HCT116 (cell line): Measurements from ENCODE around the gene MYO1F.

Source experiments
- ATF3 ChIP-seq: IDR thresholded peaks from 2 replicates; pipeline ENCODE4 v1.6.1; 2012
- CEBPB ChIP-seq: IDR thresholded peaks from 2 replicates; pipeline ENCODE4 v1.6.1; 2012; ENCODE audit warnings: low read depth
- CTCF ChIP-seq, 3 experiments: fragments of 200-600 bp in 1 of 3; sonication (generic) in 1 of 3; IDR thresholded peaks in 2 of 3; conservative IDR thresholded peaks in 1 of 3; 2 replicates each; pipeline ENCODE4 v1.5.1; 2012 to 2017; ENCODE audit warnings: low read depth in 2 of 3, low read length in 2 of 3, antibody characterized with exemption in 1 of 3, borderline replicate concordance in 1 of 3, control low read depth in 1 of 3, mild to moderate bottlenecking in 1 of 3, mixed read lengths in 1 of 3, mixed run types in 1 of 3, moderate library complexity in 1 of 3; ENCODE audit not compliant: insufficient read depth in 1 of 3
- EGR1 ChIP-seq: IDR thresholded peaks from 2 replicates; pipeline ENCODE4 v1.6.1; 2012; ENCODE audit warnings: low read depth
- ELF1 ChIP-seq: IDR thresholded peaks from 2 replicates; pipeline ENCODE4 v1.6.1; 2012; ENCODE audit warnings: low read depth, borderline replicate concordance
- EZH2 ChIP-seq: fragments of 200-600 bp; sonication (generic); IDR thresholded peaks from 2 replicates; pipeline ENCODE4 v1.6.1; 2017; ENCODE audit warnings: antibody characterized with exemption, mixed run types
- EZH2phosphoT487 ChIP-seq: fragments of 200-600 bp; IDR thresholded peaks from 2 replicates; pipeline ENCODE4 v1.6.1; 2018; ENCODE audit warnings: antibody characterized with exemption, borderline replicate concordance
- MAX ChIP-seq: IDR thresholded peaks from 2 replicates; pipeline ENCODE4 v1.6.1; 2012
- POLR2A ChIP-seq: IDR thresholded peaks from 2 replicates; pipeline ENCODE4 v1.7.0; 2011; ENCODE audit warnings: borderline replicate concordance; ENCODE audit not compliant: insufficient read depth, insufficient read length; ENCODE audit errors: extremely low read depth
- RAD21 ChIP-seq: IDR thresholded peaks from 2 replicates; pipeline ENCODE4 v1.6.1; 2012; ENCODE audit warnings: low read depth, mild to moderate bottlenecking
- REST ChIP-seq: IDR thresholded peaks from 2 replicates; pipeline ENCODE4 v1.6.1; 2012; ENCODE audit warnings: low read depth
- SIN3A ChIP-seq: IDR thresholded peaks from 2 replicates; pipeline ENCODE4 v1.6.1; 2012; ENCODE audit warnings: low read depth
- SP1 ChIP-seq: IDR thresholded peaks from 2 replicates; pipeline ENCODE4 v1.6.1; 2012; ENCODE audit warnings: low read depth
- ZBTB33 ChIP-seq: IDR thresholded peaks from 2 replicates; pipeline ENCODE4 v1.6.1; 2011; ENCODE audit warnings: mild to moderate bottlenecking, low read length, moderate library complexity; ENCODE audit not compliant: insufficient replicate concordance; ENCODE audit errors: extremely low read depth

- no peak; a peak in 2 of 6 replicates for TF ChIP-seq CTCF (IDR thresholded peaks at IDR 0.05 in 2 of 3, conservative IDR thresholded peaks at IDR 0.05 in 1 of 3; ENCODE audit: borderline replicate concordance in 1 of 3, insufficient read depth in 1 of 3, low read depth in 2 of 3, low read length in 2 of 3)
- no peak for TF ChIP-seq RAD21
- no peak for TF ChIP-seq EZH2
- TF ChIP-seq SIN3A: no peak
- no peak for TF ChIP-seq ATF3
- no peak for TF ChIP-seq CEBPB
- TF ChIP-seq REST: no peak
- TF ChIP-seq ZBTB33: no peak
- no peak for TF ChIP-seq EZH2phosphoT487
- no peak for TF ChIP-seq EGR1
- no peak for TF ChIP-seq POLR2A
- TF ChIP-seq SP1: no peak
- TF ChIP-seq MAX: no peak
- no peak for TF ChIP-seq ELF1
These were observed 70.8 kb downstream of the MYO1F start for GRCh38 chr19:8506402-8506957.
